Activated B cell treated with CpG ODN at 0.5 μM for 24 hours (primary cell): Measurements from ENCODE around the gene CPNE7. TPM values are rescaled to one million over a fixed set of nuclear protein-coding genes. Genes with fewer than 3 reads are reported as not detected.

Experiments used
- ATAC-seq: fragments of 200-7000 bp; cut with Tn5 transposase; one replicate; pipeline ENCODE4 v1.10.0; 2021; ENCODE audit warnings: low read depth, mild to moderate bottlenecking, moderate library complexity
- CTCF ChIA-PET: fragments of 350-600 bp; sonication (Branson Sonifier 250); formaldehyde crosslinking; loops from one replicate; lab custom pipeline; 2021; ENCODE audit warnings: antibody characterized with exemption; lab: Charles Lee
- POLR2A ChIA-PET: fragments of 350-600 bp; sonication (Branson Sonifier 250); formaldehyde crosslinking; loops from one replicate; lab custom pipeline; 2021; ENCODE audit warnings: antibody characterized with exemption; lab: Charles Lee
- DNase-seq: peaks from one replicate; pipeline ENCODE4 v3.0.0; 2022
- H3K27ac Mint-ChIP-seq: one replicate; pipeline ENCODE4 v1.8.0; 2020; ENCODE audit warnings: mixed read lengths
- H3K27me3 Mint-ChIP-seq: one replicate; pipeline ENCODE4 v1.8.0; 2021; ENCODE audit warnings: mixed read lengths
- H3K36me3 Mint-ChIP-seq: one replicate; pipeline ENCODE4 v1.8.0; 2021; ENCODE audit warnings: low read depth, mixed read lengths
- H3K4me1 Mint-ChIP-seq: one replicate; pipeline ENCODE4 v1.8.0; 2021; ENCODE audit warnings: mixed read lengths
- H3K4me3 Mint-ChIP-seq: one replicate; pipeline ENCODE4 v1.8.0; 2020; ENCODE audit warnings: mild to moderate bottlenecking, mixed read lengths
- H3K9me3 Mint-ChIP-seq: one replicate; pipeline ENCODE4 v1.8.0; 2020; ENCODE audit warnings: mixed read lengths
- intact Hi-C: fragments of 100-400 bp; cut with micrococcal nuclease; formaldehyde crosslinking; loops from one replicate; pipeline ENCODE4 v1.15.1; 2024
- total RNA-seq: library from RNA; stranded (reverse); gene quantifications from 2 replicates; pipeline ENCODE4 v1.2.3, GENCODE V29; 2022
- TF ChIP-seq, protein P1 (sequence below): fragments of 200-600 bp; IDR thresholded peaks from one replicate; pipeline ENCODE4 v1.8.0; 2022; ENCODE audit warnings: antibody characterized with exemption, mild to moderate bottlenecking

The CPNE7 gene
- total RNA-seq, 1 donor from 2014 or later = 2.0 TPM

DNA sequence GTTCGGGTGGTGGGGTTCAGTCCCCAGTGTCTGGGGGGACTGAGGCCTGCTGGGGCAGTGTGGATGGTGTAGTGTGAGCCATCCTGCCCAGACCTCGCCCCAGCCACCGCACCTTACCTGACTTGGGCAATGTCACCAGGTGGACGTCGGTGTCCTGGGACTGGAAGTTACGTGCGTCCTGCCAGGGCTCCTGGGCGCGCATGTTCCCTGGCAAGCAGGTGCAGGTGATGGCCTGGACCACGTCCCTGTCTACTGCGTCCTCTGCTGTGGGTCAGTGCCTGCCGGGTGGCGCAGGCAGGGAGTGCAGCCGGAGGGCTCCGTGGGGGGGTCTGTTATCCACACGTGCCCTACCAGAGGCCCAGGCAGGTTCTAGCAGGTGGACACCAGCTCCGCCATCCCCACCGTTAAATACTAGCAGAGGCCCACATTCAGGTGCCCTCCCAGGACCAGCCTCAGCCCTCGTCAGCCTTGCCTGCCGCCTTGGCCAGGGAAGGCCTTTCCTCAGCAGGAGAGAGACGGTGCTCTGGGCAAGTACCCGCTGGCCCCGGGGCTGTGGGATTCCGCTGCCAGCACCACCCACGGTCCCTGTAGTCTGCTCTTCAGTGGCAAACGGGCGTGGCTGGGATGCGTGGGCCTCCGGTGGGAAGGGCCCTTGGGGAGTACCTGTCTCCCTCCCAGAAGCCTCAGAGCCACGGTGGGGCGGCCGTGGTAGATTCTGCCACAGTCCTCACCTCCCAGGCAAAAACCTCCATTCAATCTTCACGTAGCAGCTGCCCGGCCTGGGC lies 29.8 kb downstream of the CPNE7 start:
- ATAC-seq (no peak), DNase-seq (no peak)
- Mint-ChIP-seq H3K4me3 (no peak overlapping the region), H3K27me3 (peaks cover 5% of the 10 kb centered on the region), H3K4me1 (peaks cover 8% of the 10 kb centered on the region), H3K9me3 (no peaks in the 10 kb centered on the region), H3K36me3 (no peaks in the 10 kb centered on the region), H3K27ac (no peak overlapping the region)
- CTCF ChIA-PET = no interaction called here
- TF ChIP-seq, protein P1, sequence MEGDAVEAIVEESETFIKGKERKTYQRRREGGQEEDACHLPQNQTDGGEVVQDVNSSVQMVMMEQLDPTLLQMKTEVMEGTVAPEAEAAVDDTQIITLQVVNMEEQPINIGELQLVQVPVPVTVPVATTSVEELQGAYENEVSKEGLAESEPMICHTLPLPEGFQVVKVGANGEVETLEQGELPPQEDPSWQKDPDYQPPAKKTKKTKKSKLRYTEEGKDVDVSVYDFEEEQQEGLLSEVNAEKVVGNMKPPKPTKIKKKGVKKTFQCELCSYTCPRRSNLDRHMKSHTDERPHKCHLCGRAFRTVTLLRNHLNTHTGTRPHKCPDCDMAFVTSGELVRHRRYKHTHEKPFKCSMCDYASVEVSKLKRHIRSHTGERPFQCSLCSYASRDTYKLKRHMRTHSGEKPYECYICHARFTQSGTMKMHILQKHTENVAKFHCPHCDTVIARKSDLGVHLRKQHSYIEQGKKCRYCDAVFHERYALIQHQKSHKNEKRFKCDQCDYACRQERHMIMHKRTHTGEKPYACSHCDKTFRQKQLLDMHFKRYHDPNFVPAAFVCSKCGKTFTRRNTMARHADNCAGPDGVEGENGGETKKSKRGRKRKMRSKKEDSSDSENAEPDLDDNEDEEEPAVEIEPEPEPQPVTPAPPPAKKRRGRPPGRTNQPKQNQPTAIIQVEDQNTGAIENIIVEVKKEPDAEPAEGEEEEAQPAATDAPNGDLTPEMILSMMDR = no peak
- POLR2A ChIA-PET = no interaction called here
- intact Hi-C loops = no loop called here

GRCh38 chr16:89606006-89606405 lies 30.4 kb downstream of the CPNE7 start:
- CTCF ChIA-PET = no interaction called here
- no peaks in the 10 kb centered on the region for H3K9me3 Mint-ChIP-seq
- peaks cover 8% of the 10 kb centered on the region for H3K4me1 Mint-ChIP-seq
- no peak for DNase-seq
- no peak overlapping the region for H3K4me3 Mint-ChIP-seq
- TF ChIP-seq, protein P1 = no peak
- H3K36me3 Mint-ChIP-seq = no peaks in the 10 kb centered on the region
- intact Hi-C loops = no loop called here
- H3K27ac Mint-ChIP-seq = no peak overlapping the region
- POLR2A ChIA-PET = no interaction called here
- no peak for ATAC-seq
- H3K27me3 Mint-ChIP-seq = peaks cover 5% of the 10 kb centered on the region

GRCh38 chr16:89607453-89607852 lies 31.9 kb downstream of the CPNE7 start:
- TF ChIP-seq, protein P1 = no peak
- Mint-ChIP-seq H3K27ac (no peak overlapping the region), H3K4me3 (no peak overlapping the region), H3K9me3 (no peaks in the 10 kb centered on the region), H3K4me1 (peaks cover 8% of the 10 kb centered on the region), H3K27me3 (peaks cover 6% of the 10 kb centered on the region), H3K36me3 (no peaks in the 10 kb centered on the region)
- DNase-seq = no peak
- intact Hi-C loops = no loop called here
- ChIA-PET POLR2A (no interaction called here), CTCF (no interaction called here)
- ATAC-seq = no peak

DNA sequence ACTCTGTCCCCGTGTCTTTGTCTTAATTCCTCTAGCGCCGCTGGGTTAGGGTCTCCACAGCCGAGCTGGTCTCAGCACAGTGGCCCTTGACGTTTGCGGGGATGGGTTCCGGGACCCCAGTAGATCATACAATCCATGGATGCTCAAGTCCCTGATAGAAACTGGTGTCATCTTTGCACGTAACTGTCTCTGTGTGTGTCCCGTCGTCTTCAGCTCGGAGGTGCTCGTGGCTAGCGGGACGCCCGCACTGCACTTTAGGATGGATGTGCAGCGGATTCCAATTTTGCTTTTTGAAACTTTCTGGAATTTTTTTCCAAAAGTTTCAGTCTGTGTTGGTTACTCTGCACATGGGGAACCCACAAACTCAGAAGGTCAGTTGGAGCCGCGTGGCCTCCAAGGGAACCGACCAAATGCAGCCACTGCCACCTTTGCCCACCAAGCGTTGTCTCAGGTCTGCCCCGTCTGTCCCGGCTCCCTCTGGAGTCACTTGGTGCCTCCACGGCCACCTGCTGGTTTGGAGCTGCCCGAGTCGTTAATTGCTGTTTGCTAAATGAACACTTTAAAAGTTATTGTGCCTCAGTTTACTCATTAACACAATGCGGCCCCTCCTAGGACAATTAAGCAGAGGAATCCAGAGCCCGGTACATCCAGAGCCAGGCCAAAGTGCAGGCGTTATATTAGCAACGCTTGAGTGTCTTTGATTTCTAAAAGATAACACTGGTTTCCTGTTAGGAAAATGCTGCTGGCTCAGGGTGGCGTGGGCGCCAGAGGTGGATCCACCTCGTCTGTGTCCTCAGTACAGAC lies 32.6 kb downstream of the CPNE7 start:
- Mint-ChIP-seq H3K36me3 (no peaks in the 10 kb centered on the region), H3K4me1 (peaks cover 2% of the 10 kb centered on the region), H3K4me3 (no peak overlapping the region), H3K9me3 (no peaks in the 10 kb centered on the region), H3K27me3 (peaks cover 4% of the 10 kb centered on the region), H3K27ac (no peak overlapping the region)
- POLR2A ChIA-PET = no interaction called here
- TF ChIP-seq, protein P1 = no peak
- DNase-seq = no peak
- intact Hi-C loops = no loop called here
- CTCF ChIA-PET = no interaction called here
- no peak for ATAC-seq

DNA sequence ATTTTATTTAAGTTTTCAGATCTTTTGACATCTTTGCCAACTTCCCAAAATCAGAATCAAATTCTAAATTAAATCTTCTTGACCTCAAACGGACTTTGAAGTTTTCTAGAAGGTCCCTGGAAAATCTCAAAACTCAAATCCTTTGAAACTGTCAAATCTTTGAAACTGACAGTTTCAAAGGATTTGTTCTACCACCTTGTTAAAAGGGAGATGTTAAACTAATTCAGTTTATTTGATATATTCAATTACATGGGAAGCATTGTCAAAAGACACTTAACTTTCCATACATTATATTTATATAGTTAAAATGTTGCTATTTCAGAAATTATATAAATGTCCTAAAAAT lies 34.5 kb downstream of the CPNE7 start:
- TF ChIP-seq, protein P1 = no peak
- Mint-ChIP-seq H3K27ac (no peak overlapping the region), H3K9me3 (no peaks in the 10 kb centered on the region), H3K4me3 (no peak overlapping the region), H3K4me1 (peaks cover 2% of the 10 kb centered on the region), H3K27me3 (peaks cover 3% of the 10 kb centered on the region), H3K36me3 (no peaks in the 10 kb centered on the region)
- DNase-seq = no peak
- POLR2A ChIA-PET = no interaction called here
- CTCF ChIA-PET = no interaction called here
- ATAC-seq = no peak
- intact Hi-C loops = no loop called here
